D721Med (cell line): ENCODE results near the gene RBM27.
A peak's percentile ranks its signal among the peaks of the same experiment; 100 is the strongest.
"Not testable (repeated sequence)": the region's sequence is repeated elsewhere in the genome, so short reads cannot be mapped to it uniquely, and the experiment has no call there.

Experiments used
- DNase-seq: peaks from one replicate; pipeline ENCODE4 v3.0.0; 2011; ENCODE audit warnings: low spot score; ENCODE audit not compliant: insufficient read length
- FAIRE-seq: peaks from 2 replicates; lab custom pipeline; 2011; peaks lifted over from hg19 to GRCh38; lab: Jason Lieb, UNC
- CTCF ChIP-seq: IDR thresholded peaks from 2 replicates; pipeline ENCODE4 v1.5.1; 2012; ENCODE audit warnings: mild to moderate bottlenecking, control low read depth; ENCODE audit not compliant: insufficient read depth; ENCODE audit errors: missing control alignments

The RBM27 gene

GRCh38 chr5:146173597-146173996 lies 29.8 kb upstream of the RBM27 start:
- no peak for TF ChIP-seq CTCF
- DNase-seq (no peak), FAIRE-seq (peak; percentile 75)

- FAIRE-seq (no peak), DNase-seq (no peak)
- TF ChIP-seq CTCF: no peak
These were observed 26.6 kb upstream of the RBM27 start for GRCh38 chr5:146176805-146177204.

- no peak for TF ChIP-seq CTCF
- no peak for DNase-seq
- no peak for FAIRE-seq
These were observed 23.7 kb upstream of the RBM27 start for GRCh38 chr5:146179696-146180095.

- FAIRE-seq, DNase-seq: not testable (repeated sequence)
These were observed 20.0 kb upstream of the RBM27 start for GRCh38 chr5:146183403-146183802.

GRCh38 chr5:146185161-146185560 lies 18.2 kb upstream of the RBM27 start:
- DNase-seq: no peak
- no peak for FAIRE-seq
- no peak for TF ChIP-seq CTCF

- TF ChIP-seq CTCF: no peak
- no peak for FAIRE-seq
- DNase-seq: no peak
These were observed 15.0 kb upstream of the RBM27 start for GRCh38 chr5:146188358-146188757.

- TF ChIP-seq CTCF: no peak
- FAIRE-seq (no peak), DNase-seq (no peak)
These were observed 10.8 kb upstream of the RBM27 start for GRCh38 chr5:146192571-146193043.

- TF ChIP-seq CTCF: no peak
- FAIRE-seq: no peak
- DNase-seq: no peak
These were observed 10.1 kb upstream of the RBM27 start for GRCh38 chr5:146193285-146193684.

GRCh38 chr5:146194997-146195396 lies 8.4 kb upstream of the RBM27 start:
- DNase-seq, FAIRE-seq: not testable (repeated sequence)
